NK-92 treated with Interleukin-12 subunit alpha and Interleukin-12 subunit beta, amount 100 ng/mL, for 24 hours (cell line): ENCODE data around the gene RHOXF2.

Source experiments
- DNase-seq: peaks from one replicate; lab custom pipeline; 2025; lab: John Stamatoyannopoulos, UW

Gene RHOXF2

GRCh38 chrX:120200851-120201250 is 42.4 kb downstream of the RHOXF2 start:
- DNase-seq: no peak

GRCh38 chrX:120205816-120206753 is 47.7 kb downstream of the RHOXF2 start:
- no peak for DNase-seq

- DNase-seq: no peak
Observed at GRCh38 chrX:120207009-120207605, 48.7 kb downstream of the RHOXF2 start.

GRCh38 chrX:120213438-120214265 is 55.2 kb downstream of the RHOXF2 start:
- DNase-seq: no peak
